Cardiac septum (tissue), 1 donor: ENCODE results near the gene VPS26B. TPM values are rescaled to one million over a fixed set of nuclear protein-coding genes. Genes with fewer than 3 reads are reported as not detected.
"Not testable (repeated sequence)": the region's sequence is repeated elsewhere in the genome, so short reads cannot be mapped to it uniquely, and the experiment has no call there.

ENCODE experiments used
- DNase-seq: peaks from one replicate; pipeline ENCODE4 v3.0.0-alpha.2; 2020; ENCODE audit warnings: low spot score
- intact Hi-C: fragments of 100-400 bp; cut with DNase I; formaldehyde crosslinking; loops from one replicate; pipeline ENCODE4 v1.14.0; 2022
- total RNA-seq: library from RNA; stranded (reverse); fragmentation: NEBNext Ultra II Directional; extraction: Animal tissue kit (Norgen Biotek cat#: 25700); gene quantifications from one replicate; pipeline ENCODE4 v1.2.1, GENCODE V29; 2021
- donor health status: DM: no; HTN: no; CAD: no.

Gene VPS26B
- total RNA-seq, 1 donor from 2014 or later: 39.5 TPM

DNA sequence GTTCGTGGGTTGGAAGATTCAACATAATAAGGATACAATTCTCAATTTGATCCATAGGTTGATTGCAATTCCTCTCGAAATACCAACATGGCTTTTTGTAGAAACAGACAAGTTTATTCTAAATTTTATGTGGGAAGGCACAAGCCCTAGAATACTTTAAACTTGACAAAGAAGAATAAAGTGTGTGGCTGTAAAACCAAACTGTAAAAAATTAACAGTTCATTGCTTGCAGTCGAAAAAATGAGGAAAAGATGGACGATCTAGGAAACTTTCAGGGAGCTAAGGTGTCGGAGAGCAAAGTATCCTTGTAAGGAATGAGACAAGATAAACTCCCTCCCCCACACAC, 50.7 kb downstream of the VPS26B start:
- no peak for DNase-seq
- intact Hi-C loops: no loop called here

DNA sequence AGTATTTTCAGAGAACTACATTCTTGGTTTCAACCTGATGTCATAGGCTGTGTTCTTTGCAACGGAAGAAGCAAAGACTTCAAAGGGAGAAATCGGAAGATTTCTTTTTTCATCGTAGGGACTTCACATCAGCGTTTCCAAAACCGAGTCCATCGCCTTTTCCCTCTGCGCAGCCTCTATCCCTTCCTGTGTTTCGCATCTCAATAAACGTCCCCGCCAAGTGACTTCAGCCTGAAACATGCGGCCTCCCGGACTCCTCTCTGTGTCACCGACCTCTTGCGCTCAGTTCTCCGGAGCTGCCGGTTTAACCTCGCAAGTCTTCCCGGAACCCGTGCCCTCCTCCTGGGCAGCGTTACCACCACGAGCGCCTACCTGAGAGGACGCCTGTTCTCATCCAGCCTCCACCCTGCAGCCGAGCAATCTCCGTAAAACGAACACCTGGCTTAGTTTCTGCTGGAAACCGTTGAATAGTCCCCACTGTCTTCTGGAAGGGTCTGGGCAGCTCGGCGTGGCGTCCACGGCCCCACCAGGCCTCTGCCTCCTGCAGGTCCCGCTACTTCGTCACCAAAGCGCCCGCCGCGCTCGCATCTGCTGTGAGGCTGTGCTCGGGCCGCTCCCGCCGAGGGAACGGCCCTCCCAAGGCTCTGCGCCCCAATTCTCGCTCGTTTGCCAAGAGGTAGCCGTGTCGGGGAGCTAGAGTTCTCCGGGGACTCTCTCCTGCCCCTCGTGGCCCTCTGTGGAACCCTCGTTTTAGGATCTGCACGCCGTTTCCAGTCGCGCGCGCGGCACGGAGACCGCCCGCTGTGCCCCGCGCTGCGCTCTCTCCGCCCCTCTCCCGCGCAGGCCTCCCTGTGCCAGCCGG, 51.3 kb downstream of the VPS26B start, which contains the start of gene GLB1L3:
GLB1L3 (plus strand) TSS at position 846 of the 862 bp plus-strand sequence. CDS start 362 bp downstream, outside the sequence.
- no peak for DNase-seq
- intact Hi-C loops: no loop called here

GRCh38 chr11:134276396-134277182, 52.1 kb downstream of the VPS26B start:
- no peak for DNase-seq

GRCh38 chr11:134277183-134278001, 52.9 kb downstream of the VPS26B start:
- DNase-seq: no peak
- intact Hi-C loops: no loop called here

More at GRCh38 chr11:134276396-134277182, 52.1 kb downstream of the VPS26B start:
- intact Hi-C loops: no loop called here

DNA sequence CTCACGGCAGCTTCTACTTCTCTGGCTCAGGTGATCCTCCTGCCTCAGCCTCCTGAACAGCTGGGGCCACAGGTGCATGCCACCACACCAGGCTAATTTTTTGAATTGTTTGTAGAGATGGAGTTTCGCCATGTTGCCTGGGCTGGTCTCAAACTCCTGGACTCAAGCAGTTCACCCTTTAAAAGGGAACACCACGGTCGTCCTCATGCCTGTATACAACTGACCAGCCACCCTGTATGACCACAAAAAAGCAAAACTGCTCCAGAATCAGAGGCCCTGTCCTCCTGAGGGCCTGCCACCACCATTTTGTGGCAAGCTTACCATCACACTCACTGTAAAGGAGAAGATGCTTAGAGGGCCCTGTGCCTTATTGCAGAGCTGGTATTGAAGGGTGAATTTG, 53.9 kb downstream of the VPS26B start:
- DNase-seq: no peak
- intact Hi-C loops: no loop called here

- intact Hi-C loops: not testable (repeated sequence)
These were observed 57.2 kb downstream of the VPS26B start for GRCh38 chr11:134281635-134282034.

DNA sequence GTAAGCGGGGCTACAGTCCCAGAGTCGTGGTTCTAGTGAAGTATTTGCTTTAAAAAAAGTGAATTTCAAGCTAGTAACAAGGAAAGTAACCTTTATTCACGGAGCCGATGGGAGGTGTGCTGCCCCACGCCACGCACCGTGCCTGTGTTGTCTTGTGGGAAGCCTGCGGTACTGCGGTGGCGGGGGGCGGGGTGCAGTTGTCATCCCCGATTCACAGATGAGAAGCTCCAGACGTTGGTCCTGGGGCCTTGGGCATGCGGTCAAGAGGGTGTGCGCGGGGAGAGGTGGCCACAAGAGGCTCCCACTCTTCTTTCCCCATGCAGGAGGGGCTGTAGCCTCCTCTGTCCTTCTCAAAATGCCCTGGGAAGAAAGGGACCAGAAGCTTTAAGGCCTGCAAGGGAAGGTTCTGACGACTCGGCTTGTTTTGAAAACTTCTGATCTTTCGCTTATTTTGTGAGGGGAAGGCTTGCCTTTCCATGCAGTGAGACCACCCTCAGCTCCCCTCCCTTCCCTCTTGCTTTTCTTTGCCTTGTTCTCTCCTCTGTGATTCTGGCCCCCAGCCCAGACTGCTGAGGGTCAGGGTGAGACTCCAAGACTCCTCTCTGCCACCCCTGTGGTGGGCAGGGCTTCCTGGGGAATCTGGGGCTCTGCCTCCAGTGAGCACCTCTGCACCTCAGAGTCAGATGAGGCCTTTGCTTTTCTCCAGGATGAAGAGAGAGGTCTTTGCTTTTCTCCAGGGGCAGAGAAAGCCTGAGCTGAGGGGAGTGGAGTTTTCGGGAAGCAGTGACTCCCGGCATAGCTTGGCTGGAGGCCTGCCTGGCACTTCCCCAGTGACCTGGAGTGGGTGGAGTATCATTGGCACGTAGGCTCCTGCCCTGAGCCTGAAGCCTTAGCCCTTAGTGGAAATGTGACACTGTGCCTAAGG, 57.9 kb downstream of the VPS26B start:
- DNase-seq: no peak
- intact Hi-C loops: no loop called here

More at GRCh38 chr11:134281635-134282034, 57.2 kb downstream of the VPS26B start:
- not testable (repeated sequence) for DNase-seq

- DNase-seq: no peak
- intact Hi-C loops: no loop called here
These were observed 59.2 kb downstream of the VPS26B start for GRCh38 chr11:134283461-134284230.

DNA sequence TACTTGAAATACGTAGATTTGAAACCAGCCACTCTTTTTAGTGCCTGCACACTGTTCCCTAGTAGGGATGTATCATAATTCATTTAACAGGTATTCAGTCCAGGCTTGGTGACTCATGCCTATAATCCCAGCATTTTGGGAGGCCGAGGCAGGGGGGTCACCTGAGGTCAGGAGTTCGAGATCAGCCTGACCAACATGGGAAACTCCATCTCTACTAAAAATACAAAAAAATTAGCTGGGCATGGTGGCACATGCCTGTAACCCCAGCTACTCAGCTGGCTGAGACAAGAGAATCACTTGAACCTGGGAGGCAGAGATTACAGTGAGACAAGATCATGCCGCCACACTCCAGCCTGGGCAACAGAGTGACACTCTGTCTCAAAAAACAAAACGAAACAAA, 59.9 kb downstream of the VPS26B start:
- DNase-seq, intact Hi-C loops: not testable (repeated sequence)

- no peak for DNase-seq
- intact Hi-C loops: no loop called here
These were observed 63.1 kb downstream of the VPS26B start for GRCh38 chr11:134287561-134287960.

GRCh38 chr11:134288486-134288885, 64.0 kb downstream of the VPS26B start:
- intact Hi-C loops: no loop called here
- DNase-seq: no peak

DNA sequence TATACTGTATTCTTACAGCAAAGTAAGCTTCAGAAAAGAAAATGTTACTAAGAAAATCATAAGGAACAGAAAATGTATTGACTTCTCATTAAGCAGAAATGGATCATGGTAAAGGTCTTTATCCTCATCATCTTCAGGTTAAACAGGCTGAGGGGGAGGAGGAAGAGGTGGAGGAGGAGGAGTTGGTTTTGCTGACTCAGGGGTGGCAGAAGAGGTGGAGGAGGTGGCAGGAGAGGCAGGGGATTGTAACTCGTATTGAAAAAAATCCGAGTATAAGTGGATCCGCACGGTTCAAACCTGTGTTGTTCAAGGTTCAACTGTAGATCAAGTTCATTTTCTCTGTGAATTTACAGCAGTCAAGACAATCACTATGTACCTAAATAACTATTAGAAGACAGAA, 64.7 kb downstream of the VPS26B start:
- DNase-seq: no peak
- intact Hi-C loops: no loop called here

DNA sequence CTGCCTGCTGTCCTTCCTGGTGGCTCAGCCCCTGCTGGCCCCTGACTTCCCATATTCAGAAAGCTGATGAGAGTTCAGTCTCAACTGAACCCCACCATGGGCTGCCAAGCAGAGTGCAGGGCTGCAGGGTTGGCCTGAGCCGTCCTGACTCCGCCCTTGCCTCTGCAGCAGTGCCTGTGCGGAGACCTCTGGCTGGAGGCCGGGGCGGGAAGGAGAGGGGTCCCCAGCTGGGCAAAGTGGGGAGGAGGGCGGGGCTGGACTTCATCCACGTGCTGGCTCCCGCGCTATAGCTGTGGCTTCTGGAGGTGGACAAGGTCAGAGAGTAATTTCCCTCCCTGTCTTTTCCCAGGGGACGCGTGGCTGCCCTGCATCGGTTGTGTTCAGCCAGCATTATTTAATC, 65.3 kb downstream of the VPS26B start:
- intact Hi-C loops: no loop called here
- DNase-seq: no peak

- DNase-seq: no peak
- intact Hi-C loops: no loop called here
These were observed 66.2 kb downstream of the VPS26B start for GRCh38 chr11:134290646-134291045.

- DNase-seq: no peak
- intact Hi-C loops: no loop called here
These were observed 66.7 kb downstream of the VPS26B start for GRCh38 chr11:134291196-134291595.

- DNase-seq: no peak
- intact Hi-C loops: no loop called here
These were observed 68.2 kb downstream of the VPS26B start for GRCh38 chr11:134292661-134293060.

DNA sequence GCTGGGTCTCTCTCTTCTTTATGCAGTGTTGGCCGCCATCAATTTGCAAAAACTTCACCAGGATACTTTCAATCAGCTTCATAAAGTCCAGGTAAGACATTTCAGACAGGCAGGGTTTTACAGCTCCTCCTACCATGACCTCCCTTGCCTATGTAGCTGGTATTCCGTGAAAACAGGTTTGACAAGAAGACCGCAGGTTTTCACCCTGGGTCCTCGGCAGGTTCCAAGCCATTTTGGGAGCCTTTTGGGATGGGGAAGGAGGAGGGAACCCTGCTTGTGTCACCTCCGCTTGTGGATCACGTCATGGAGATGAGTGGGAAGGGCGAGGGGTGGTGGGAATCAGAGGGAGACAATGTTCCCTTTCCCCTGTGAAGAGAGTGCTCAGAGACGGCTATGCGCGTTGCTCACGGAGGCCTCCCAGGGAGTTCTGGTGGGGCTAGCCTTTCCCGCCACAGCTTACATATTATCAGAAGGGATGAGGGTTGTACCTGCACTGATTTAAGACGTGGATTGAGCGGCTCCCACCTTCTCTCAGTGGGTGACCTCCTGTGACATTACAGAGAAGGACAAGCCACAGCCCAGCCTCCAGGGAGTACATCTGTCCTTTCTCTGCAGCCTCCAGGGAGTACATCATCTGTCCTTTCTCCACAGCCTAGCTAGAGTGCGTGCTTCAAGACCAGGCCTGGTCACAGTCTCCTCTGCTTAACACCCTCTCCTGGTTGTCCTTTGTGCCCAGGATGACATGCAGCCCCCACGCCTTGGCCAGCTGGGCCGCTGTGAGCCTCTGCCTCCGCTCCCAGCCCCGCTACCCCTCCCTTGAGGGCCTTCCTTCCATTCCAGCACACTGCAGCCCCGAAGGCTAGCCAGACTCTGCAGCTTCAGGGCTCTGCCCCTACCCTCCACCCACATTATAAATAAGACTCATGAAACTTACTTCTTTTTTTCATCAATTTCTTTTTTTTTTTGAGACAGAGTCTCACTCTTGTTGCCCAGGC, 68.9 kb downstream of the VPS26B start:
- intact Hi-C loops: no loop called here
- DNase-seq: no peak
